Midbrain (tissue), 1 donor: ENCODE results near the gene DBN1.
"Not testable (repeated sequence)": the region's sequence is repeated elsewhere in the genome, so short reads cannot be mapped to it uniquely, and the experiment has no call there.

Source experiments
- DNase-seq: peaks from one replicate; lab custom pipeline; 2025; lab: John Stamatoyannopoulos, UW

The DBN1 gene

GRCh38 chr5:177490992-177491391, 17.6 kb upstream of the DBN1 start:
- no peak for DNase-seq

- no peak for DNase-seq
These were observed 17.0 kb upstream of the DBN1 start for GRCh38 chr5:177490311-177490991.

GRCh38 chr5:177489119-177489716, 15.8 kb upstream of the DBN1 start:
- DNase-seq, result no peak

GRCh38 chr5:177487975-177488374, 14.5 kb upstream of the DBN1 start:
- no peak for DNase-seq

- DNase-seq, result no peak
These were observed 13.7 kb upstream of the DBN1 start for GRCh38 chr5:177487144-177487543.

- no peak for DNase-seq
These were observed 12.8 kb upstream of the DBN1 start for GRCh38 chr5:177486256-177486655.

- not testable (repeated sequence) for DNase-seq
These were observed 12.3 kb upstream of the DBN1 start for GRCh38 chr5:177485753-177486152.

GRCh38 chr5:177484902-177485549, 11.6 kb upstream of the DBN1 start:
- no peak for DNase-seq

GRCh38 chr5:177483994-177484901, 10.8 kb upstream of the DBN1 start:
- DNase-seq, result no peak

GRCh38 chr5:177483042-177483441, 9.6 kb upstream of the DBN1 start:
- DNase-seq, result no peak

- no peak for DNase-seq
These were observed 8.9 kb upstream of the DBN1 start for GRCh38 chr5:177482359-177482795.

- DNase-seq, result no peak
These were observed 6.3 kb upstream of the DBN1 start for GRCh38 chr5:177479774-177480173.

- peak; percentile 12 for DNase-seq
These were observed 5.5 kb upstream of the DBN1 start for GRCh38 chr5:177478711-177479646.

GRCh38 chr5:177477701-177478477, 4.5 kb upstream of the DBN1 start:
- DNase-seq, result no peak

- no peak for DNase-seq
These were observed 3.2 kb upstream of the DBN1 start for GRCh38 chr5:177476531-177477233.

- no peak for DNase-seq
These were observed 2.4 kb upstream of the DBN1 start for GRCh38 chr5:177475563-177476427.

GRCh38 chr5:177474846-177475562, 1.6 kb upstream of the DBN1 start:
- DNase-seq, result no peak

GRCh38 chr5:177474002-177474476, 605 bp upstream of the DBN1 start:
- DNase-seq, result no peak
